IMR-90 (cell line): Measurements from ENCODE around the gene DENND1B. TPM values are rescaled to one million over a fixed set of nuclear protein-coding genes. Genes with fewer than 3 reads are reported as not detected.

Experiments used
- ATAC-seq: fragments of 200-7000 bp; cut with Tn5 transposase; 2 replicates; pipeline ENCODE4 v1.9.1; 2020; ENCODE audit warnings: low read depth, mild to moderate bottlenecking, moderate library complexity
- BruUV-seq: library from RNA; stranded (reverse); fragments of 400-500 nt; replicated peaks from 2 replicates; lab custom pipeline; 2021; lab: Mats Ljungman, UMichigan
- CTCF ChIA-PET: fragments of 300-600 bp; formaldehyde crosslinking; extraction: SDS; loops from one replicate; lab custom pipeline; 2021; ENCODE audit warnings: antibody characterized with exemption; lab: Yijun Ruan, JAX
- POLR2A ChIA-PET: fragments of 300-600 bp; sonication (Branson Sonifier 250); formaldehyde crosslinking; loops from one replicate; lab custom pipeline; 2022; ENCODE audit warnings: antibody characterized with exemption; ENCODE audit not compliant: unreplicated experiment; lab: Charles Lee
- DNase-seq: peaks from one replicate; pipeline ENCODE4 v3.0.0; 2013
- H2AFZ ChIP-seq: replicated peaks from 2 replicates; pipeline ENCODE3; 2013; ENCODE audit warnings: low read length, mild to moderate bottlenecking; ENCODE audit not compliant: poor library complexity
- H2AK5ac ChIP-seq: 2 replicates; pipeline ENCODE4 v1.6.1; 2013; ENCODE audit warnings: low read depth, low read length, inconsistent platforms
- H2AK9ac ChIP-seq: replicated peaks from 2 replicates; pipeline ENCODE3; 2013; ENCODE audit warnings: mild to moderate bottlenecking, low read depth, low read length, moderate library complexity; ENCODE audit not compliant: poor library complexity
- H2BK120ac ChIP-seq: 2 replicates; pipeline ENCODE4 v1.6.1; 2013; ENCODE audit warnings: low read depth, low read length, inconsistent platforms
- H2BK15ac ChIP-seq: 3 replicates; pipeline ENCODE4 v1.6.1; 2013; ENCODE audit warnings: low read depth, low read length, inconsistent platforms
- H2BK20ac ChIP-seq: 2 replicates; pipeline ENCODE4 v1.6.1; 2013; ENCODE audit warnings: low read depth, mild to moderate bottlenecking, inconsistent platforms, low read length, moderate library complexity
- H2BK5ac ChIP-seq: 2 replicates; pipeline ENCODE4 v1.6.1; 2013; ENCODE audit warnings: mild to moderate bottlenecking, low read depth, low read length, inconsistent platforms; ENCODE audit not compliant: poor library complexity, severe bottlenecking
- H3K14ac ChIP-seq: replicated peaks from 2 replicates; pipeline ENCODE4 v1.6.1; 2013; ENCODE audit warnings: low read depth, low read length, inconsistent platforms
- H3K18ac ChIP-seq: 2 replicates; pipeline ENCODE4 v1.6.1; 2013; ENCODE audit warnings: low read depth, low read length, control low read depth
- H3K23ac ChIP-seq: 2 replicates; pipeline ENCODE4 v1.6.1; 2013; ENCODE audit warnings: low read depth, low read length, inconsistent platforms
- H3K27ac ChIP-seq: 2 replicates; pipeline ENCODE4 v1.5.1; 2013; ENCODE audit warnings: mild to moderate bottlenecking, control low read depth, low read length; ENCODE audit not compliant: insufficient read depth
- H3K27me3 ChIP-seq: 2 replicates; pipeline ENCODE4 v1.6.1; 2013; ENCODE audit warnings: low read length; ENCODE audit not compliant: control insufficient read depth, insufficient read depth
- H3K36me3 ChIP-seq: 2 replicates; pipeline ENCODE4 v1.6.1; 2013; ENCODE audit warnings: low read length, mixed read lengths; ENCODE audit not compliant: control insufficient read depth, insufficient read depth
- H3K4ac ChIP-seq: 2 replicates; pipeline ENCODE4 v1.6.1; 2013; ENCODE audit warnings: low read depth, low read length, inconsistent platforms
- H3K4me1 ChIP-seq: 2 replicates; pipeline ENCODE4 v1.6.1; 2013; ENCODE audit warnings: low read length, mixed read lengths; ENCODE audit not compliant: control insufficient read depth, insufficient read depth
- H3K4me2 ChIP-seq: 2 replicates; pipeline ENCODE4 v1.6.1; 2013; ENCODE audit warnings: low read depth, mild to moderate bottlenecking, control low read depth, low read length, moderate library complexity
- H3K4me3 ChIP-seq: 2 replicates; pipeline ENCODE4 v1.5.1; 2013; ENCODE audit warnings: low read depth, mild to moderate bottlenecking, control low read depth, low read length, moderate library complexity; ENCODE audit not compliant: insufficient read depth
- H3K56ac ChIP-seq: 2 replicates; pipeline ENCODE4 v1.6.1; 2013; ENCODE audit warnings: low read length, inconsistent platforms; ENCODE audit not compliant: insufficient read depth; ENCODE audit errors: extremely low read depth
- H3K79me1 ChIP-seq, 2 experiments: 2 replicates each; pipeline ENCODE4 v1.6.1; 2013; ENCODE audit warnings: low read length in 2 of 2, inconsistent platforms in 1 of 2, low read depth in 1 of 2
- H3K9ac ChIP-seq: 2 replicates; pipeline ENCODE4 v1.6.1; 2013; ENCODE audit warnings: low read depth, low read length, control low read depth
- H3K9me1 ChIP-seq: 2 replicates; pipeline ENCODE4 v1.6.1; 2013; ENCODE audit warnings: low read length, inconsistent platforms; ENCODE audit not compliant: insufficient read depth
- H3K9me3 ChIP-seq: 2 replicates; pipeline ENCODE4 v1.6.1; 2013; ENCODE audit warnings: low read length; ENCODE audit not compliant: control insufficient read depth, insufficient read depth
- H4K20me1 ChIP-seq: 2 replicates; pipeline ENCODE4 v1.6.1; 2013; ENCODE audit warnings: low read length, inconsistent platforms; ENCODE audit not compliant: insufficient read depth
- H4K5ac ChIP-seq: 2 replicates; pipeline ENCODE4 v1.6.1; 2013; ENCODE audit warnings: mild to moderate bottlenecking, low read depth, low read length, control low read depth
- H4K8ac ChIP-seq, 2 experiments: 2 replicates each; pipeline ENCODE4 v1.6.1; 2013; ENCODE audit warnings: low read depth in 2 of 2, low read length in 2 of 2, control low read depth in 1 of 2, inconsistent platforms in 1 of 2
- H4K91ac ChIP-seq: 2 replicates; pipeline ENCODE4 v1.6.1; 2013; ENCODE audit warnings: low read depth, low read length, inconsistent platforms; ENCODE audit not compliant: insufficient read depth
- CEBPB ChIP-seq: IDR thresholded peaks from 2 replicates; pipeline ENCODE4 v1.6.1; 2012; ENCODE audit warnings: low read depth, low read length, improper control_type of control experiment
- FOS ChIP-seq: fragments of 150-350 bp; IDR thresholded peaks from 2 replicates; pipeline ENCODE4 v1.6.1; 2016; ENCODE audit warnings: low read depth, low read length
- MAZ ChIP-seq: IDR thresholded peaks from 2 replicates; pipeline ENCODE4 v1.6.1; 2012; ENCODE audit warnings: low read depth, mild to moderate bottlenecking, low read length, improper control_type of control experiment, moderate library complexity, borderline replicate concordance
- POLR2A ChIP-seq: IDR thresholded peaks from 2 replicates; pipeline ENCODE4 v1.6.1; 2012; ENCODE audit warnings: mild to moderate bottlenecking, low read depth, low read length
- RFX5 ChIP-seq: IDR thresholded peaks from 2 replicates; pipeline ENCODE4 v1.8.0; 2012; ENCODE audit warnings: low read depth, mild to moderate bottlenecking, low read length, moderate library complexity
- SMC3 ChIP-seq: fragments of 150-350 bp; IDR thresholded peaks from 2 replicates; pipeline ENCODE4 v1.6.1; 2016; ENCODE audit warnings: low read depth, mild to moderate bottlenecking, antibody characterized with exemption, low read length, moderate library complexity
- WGBS, 2 experiments: methylation state at CpG; one replicate each; pipeline versions ENCODE4 v1.1.5 to v1.1.7; 2013; ENCODE audit warnings: missing lambda C conversion rate in 2 of 2; ENCODE audit not compliant: insufficient read length in 1 of 2; ENCODE audit errors: extremely low coverage in 2 of 2; 5-methylcytosine and 5-hydroxymethylcytosine counted together
- dilution Hi-C: fragments of 300-500 bp; cut with HindIII; formaldehyde crosslinking; loops from one replicate; pipeline ENCODE4 v1.14.3; 2018; ENCODE audit warnings: low sequenced_read_pairs; ENCODE audit not compliant: unreplicated experiment
- in situ Hi-C: fragments of 300-500 bp; cut with MboI; formaldehyde crosslinking; loops from 3 replicates; pipeline ENCODE4 v1.14.3; 2019; ENCODE audit warnings: low sequenced_read_pairs, inconsistent platforms, mixed read lengths
- intact Hi-C: fragments of 100-400 bp; cut with micrococcal nuclease; formaldehyde crosslinking; loops from 2 replicates; pipeline ENCODE4 v1.10.0; 2022
- polyA plus RNA-seq, 3 experiments: library from polyadenylated mRNA; depleted of rRNA; stranded (reverse); fragments of >200 nt; gene quantifications; 2 replicates each; pipeline ENCODE4 v1.2.3, GENCODE V29; 2012; ENCODE audit warnings: low replicate concordance in 1 of 3
- total RNA-seq: library from RNA; depleted of rRNA; stranded (reverse); fragments of >200 nt; gene quantifications from 2 replicates; pipeline ENCODE4 v1.2.3, GENCODE V29; 2012
- TF ChIP-seq, protein P1 (sequence below): fragments of 150-350 bp; IDR thresholded peaks from 2 replicates; pipeline ENCODE4 v1.6.1; 2017; ENCODE audit warnings: mild to moderate bottlenecking, antibody characterized with exemption, low read length, low read depth

The DENND1B gene
- total and polyA plus RNA-seq, 2 of the 4 experiments (the other 2 are of a cell fraction), result 4.0 to 24.2 TPM

DNA sequence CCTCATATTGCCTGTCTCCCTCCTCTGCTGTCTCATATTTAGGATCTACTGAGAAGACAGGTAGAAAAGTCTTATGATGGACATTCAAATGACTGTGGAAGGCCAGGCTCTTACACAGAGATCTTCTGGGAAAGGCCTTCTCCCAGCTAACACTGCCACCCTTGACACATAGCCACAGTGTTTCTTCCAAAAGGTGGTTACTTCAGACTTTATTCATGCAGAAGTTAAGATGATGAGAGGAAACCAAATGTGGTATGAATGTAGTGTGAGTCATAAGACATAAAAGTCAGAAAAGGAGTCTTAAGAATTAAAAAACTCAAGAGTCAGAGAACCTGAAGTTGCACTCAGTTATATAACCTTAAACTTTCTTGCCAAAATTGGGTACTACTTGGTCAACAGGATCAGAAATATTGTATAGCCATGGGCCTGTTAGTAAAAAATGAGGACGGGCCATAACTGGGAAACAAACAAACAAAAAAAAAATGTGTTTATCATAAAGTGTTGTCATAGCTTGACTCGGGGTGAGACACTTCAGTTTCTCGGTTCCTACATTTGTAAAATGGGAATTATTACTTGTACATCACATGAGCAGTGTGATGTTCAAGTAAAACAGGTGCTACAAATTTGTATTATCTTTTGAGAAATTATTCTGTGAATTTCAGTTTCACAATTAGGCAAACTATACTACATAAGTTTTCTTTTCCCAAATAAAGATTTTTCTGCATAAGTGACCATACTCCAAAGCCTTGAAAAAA, 1.2 kb upstream of the DENND1B start:
- 20% methylated on average over 1 of the region's 3 CpGs; no CpG with 5 or more reads in 1 of the 2 experiments for WGBS, 2 experiments
- Histone ChIP-seq H3K4me1 (peaks cover 7% of the 10 kb centered on the region), H3K18ac (peak overlapping the region; percentile 5; the same call in 1 of the 2 replicates), H2AFZ (no peak overlapping the region), H3K27ac (peak overlapping the region; percentile 36; the same call in 1 of the 2 replicates), H4K91ac (peak overlapping the region; percentile 64; the same call in 1 of the 2 replicates), H3K4ac (peak overlapping the region; percentile 86; the same call in 1 of the 2 replicates), H3K9me3 (no peaks in the 10 kb centered on the region), H3K4me3 (no peak overlapping the region), H2BK15ac (peak overlapping the region; percentile 60; the same call in 2 of the 3 replicates), H3K36me3 (no peaks in the 10 kb centered on the region), H4K5ac (no peak overlapping the region), H3K27me3 (no peaks in the 10 kb centered on the region), H3K14ac (peak overlapping the region; percentile 58; the same call in 1 of the 2 replicates), H3K4me2 (no peak overlapping the region; the same call in 1 of the 2 replicates), H3K9ac (no peak overlapping the region), H3K23ac (peak overlapping the region; percentile 70), H2BK5ac (peak overlapping the region; percentile 94), H4K8ac (peak overlapping the region; percentile 44 to 94; a peak in 2 of 4 replicates), H2BK120ac (peak overlapping the region; percentile 89), H2AK9ac (no peak overlapping the region), H3K79me1 (peaks cover 9 to 18% of the 10 kb centered on the region in 2 experiments), H2BK20ac (peak overlapping the region; percentile 69; the same call in 1 of the 2 replicates), H3K9me1 (peaks cover 11% of the 10 kb centered on the region), H4K20me1 (no peaks in the 10 kb centered on the region), H3K56ac (peak overlapping the region; percentile 60; the same call in 1 of the 2 replicates), H2AK5ac (peak overlapping the region; percentile 90; the same call in 1 of the 2 replicates)
- dilution Hi-C loops, result no loop called here
- CTCF ChIA-PET, result interaction anchor here (1.3 kb wide), 1 partner anchor 40 kb away, joined by 3 read pairs; no protein-coding TSS in a partner anchor
- in situ Hi-C loops, result no loop called here
- POLR2A ChIA-PET, result interaction anchor here (0.5 kb wide), 1 partner anchor 720 kb away, joined by 3 read pairs; no protein-coding TSS in a partner anchor
- ATAC-seq (peak; percentile 49), DNase-seq (peak; percentile 93)
- BruUV-seq, result no TSS peak
- TF ChIP-seq CEBPB, result peak; percentile 29; the same call in 1 of the 2 replicates
- no peak for TF ChIP-seq RFX5
- TF ChIP-seq MAZ, result no peak
- no peak for TF ChIP-seq POLR2A
- no peak for TF ChIP-seq SMC3
- no peak; the same call in 1 of the 2 replicates for TF ChIP-seq FOS
- TF ChIP-seq, protein P1, sequence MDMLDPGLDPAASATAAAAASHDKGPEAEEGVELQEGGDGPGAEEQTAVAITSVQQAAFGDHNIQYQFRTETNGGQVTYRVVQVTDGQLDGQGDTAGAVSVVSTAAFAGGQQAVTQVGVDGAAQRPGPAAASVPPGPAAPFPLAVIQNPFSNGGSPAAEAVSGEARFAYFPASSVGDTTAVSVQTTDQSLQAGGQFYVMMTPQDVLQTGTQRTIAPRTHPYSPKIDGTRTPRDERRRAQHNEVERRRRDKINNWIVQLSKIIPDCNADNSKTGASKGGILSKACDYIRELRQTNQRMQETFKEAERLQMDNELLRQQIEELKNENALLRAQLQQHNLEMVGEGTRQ, result no peak
- intact Hi-C loops, result no loop called here
